ENCODE results near the gene KIF4A.

The KIF4A gene

DNA sequence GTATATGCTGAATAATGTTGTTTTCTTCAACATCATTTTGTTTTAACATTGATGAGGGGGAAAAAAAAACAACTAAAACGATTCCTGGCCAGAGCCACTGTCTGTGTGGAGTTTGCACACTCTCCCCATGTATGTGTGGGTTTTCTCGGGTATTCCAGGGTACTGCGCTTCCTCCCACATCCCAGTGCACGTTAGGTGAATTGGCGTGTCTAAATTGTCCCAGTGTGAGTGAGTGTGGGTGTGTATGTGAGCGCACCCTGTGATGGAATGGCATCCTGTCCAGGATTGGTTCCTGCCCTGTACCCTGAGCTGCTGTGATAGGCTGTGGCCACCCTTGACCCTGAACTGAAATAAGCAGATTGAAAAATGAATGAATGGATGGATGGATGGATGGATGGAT lies 152.3 kb downstream of the KIF4A start:
- no peak for DNase-seq

DNA sequence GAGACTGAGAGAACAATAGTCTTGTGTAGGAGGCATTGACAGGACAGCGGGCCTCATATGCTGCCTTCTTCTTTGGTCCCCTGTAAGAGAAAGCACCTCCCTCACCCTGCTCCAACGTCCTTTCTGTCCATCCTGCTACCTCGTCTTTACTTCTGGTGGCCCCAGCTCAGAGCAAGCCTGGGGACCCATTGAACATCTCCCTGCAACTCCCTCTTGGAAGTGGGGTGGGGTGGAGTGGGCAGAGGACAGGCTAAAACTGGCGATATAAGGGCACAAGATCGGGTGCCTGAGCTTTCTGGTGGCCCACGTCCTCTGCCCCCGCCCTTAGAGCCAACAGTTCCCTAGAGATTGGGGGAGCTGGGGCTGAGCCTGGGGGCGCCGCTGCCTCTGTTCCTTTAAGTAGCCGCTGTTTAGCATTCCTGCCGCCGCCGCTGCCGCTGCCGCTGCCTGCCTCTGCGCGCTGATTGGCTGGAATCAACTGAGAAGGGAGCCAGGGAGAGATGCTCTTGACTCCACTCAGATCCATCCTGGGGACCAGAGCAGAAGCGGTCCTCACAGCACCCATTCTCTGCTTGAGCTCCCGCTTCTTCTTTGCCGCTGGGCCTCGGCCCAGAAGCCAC lies 154.5 kb downstream of the KIF4A start, which contains the start of gene DLG3:
Gene DLG3 (plus strand): TSS at position 510 of the 620 bp plus-strand sequence. CDS start 367 bp downstream, outside the sequence.
- DNase-seq, result no peak

- no peak for DNase-seq
These were observed 155.2 kb downstream of the KIF4A start for GRCh38 chrX:70444946-70445656.

DNA sequence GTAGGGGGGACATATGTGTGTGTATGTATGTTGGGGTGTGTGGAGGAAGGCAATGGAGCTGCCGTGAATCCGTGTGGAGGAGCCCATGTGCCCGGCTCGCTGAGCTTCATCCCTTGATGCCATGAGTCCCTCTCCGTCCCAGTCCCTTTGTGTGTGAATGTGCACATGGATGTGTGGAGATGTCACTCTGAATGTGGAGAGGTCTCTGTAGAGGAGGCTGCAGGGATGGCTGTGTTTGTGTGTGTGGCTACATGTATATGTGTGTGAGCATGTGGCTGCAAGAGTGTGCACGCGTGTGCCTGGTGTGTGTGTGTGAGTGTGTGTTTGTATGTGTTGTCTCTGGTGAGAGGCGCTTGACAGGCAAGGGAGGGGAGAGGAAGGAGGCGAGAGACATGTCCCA lies 156.0 kb downstream of the KIF4A start:
- no peak for DNase-seq

DNA sequence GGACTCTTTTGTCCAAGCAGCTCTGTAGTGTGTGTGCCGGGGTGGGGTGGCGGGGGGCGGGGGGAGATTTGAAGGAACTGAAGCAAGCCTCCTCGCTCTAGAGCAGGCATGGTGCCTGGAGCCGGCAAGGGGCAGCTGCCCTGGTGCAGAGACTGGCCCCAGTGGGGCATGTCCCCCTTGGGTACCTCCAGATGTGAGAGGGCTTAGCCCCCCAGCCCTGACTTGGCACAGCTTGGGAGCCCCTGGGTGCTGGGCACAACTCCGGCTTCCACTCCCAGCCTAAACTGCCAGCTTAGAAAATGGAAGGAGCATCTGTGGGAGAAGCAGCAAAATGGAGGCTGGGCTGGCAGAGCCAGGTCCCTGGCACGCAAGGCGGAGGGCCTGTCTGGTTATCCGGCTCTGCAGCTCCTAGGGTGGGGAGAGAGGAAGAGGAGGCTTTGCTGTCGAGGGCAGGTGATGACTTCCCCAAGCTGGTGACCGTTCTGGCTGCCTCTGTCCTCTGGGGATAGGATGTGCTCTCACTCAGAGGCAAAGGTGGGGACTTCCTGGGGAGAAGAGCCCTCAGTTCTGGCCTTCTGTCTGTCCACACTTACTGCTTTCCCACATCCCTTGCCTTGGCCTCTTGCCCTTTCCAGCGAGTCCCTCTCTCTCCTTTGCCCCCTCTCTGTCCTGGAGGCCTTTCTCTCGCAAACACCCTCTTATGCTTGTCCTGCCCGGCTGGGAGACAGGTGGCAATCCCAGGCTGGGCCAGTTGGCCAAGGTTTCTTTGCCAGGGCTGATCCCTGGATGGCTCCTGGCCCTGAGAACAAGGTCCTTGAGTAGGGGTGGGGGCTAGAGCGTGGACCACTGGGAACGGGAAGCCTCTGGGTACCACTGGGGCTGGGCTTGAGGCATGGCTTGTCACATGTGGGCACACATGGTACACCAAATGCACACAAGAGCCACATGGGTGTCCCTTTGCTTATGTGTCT lies 156.8 kb downstream of the KIF4A start:
- DNase-seq, result no peak

GRCh38 chrX:70449457-70449966 lies 159.6 kb downstream of the KIF4A start:
- no peak for DNase-seq

GRCh38 chrX:70452143-70452733 lies 162.3 kb downstream of the KIF4A start:
- DNase-seq, result peak; percentile 42

DNA sequence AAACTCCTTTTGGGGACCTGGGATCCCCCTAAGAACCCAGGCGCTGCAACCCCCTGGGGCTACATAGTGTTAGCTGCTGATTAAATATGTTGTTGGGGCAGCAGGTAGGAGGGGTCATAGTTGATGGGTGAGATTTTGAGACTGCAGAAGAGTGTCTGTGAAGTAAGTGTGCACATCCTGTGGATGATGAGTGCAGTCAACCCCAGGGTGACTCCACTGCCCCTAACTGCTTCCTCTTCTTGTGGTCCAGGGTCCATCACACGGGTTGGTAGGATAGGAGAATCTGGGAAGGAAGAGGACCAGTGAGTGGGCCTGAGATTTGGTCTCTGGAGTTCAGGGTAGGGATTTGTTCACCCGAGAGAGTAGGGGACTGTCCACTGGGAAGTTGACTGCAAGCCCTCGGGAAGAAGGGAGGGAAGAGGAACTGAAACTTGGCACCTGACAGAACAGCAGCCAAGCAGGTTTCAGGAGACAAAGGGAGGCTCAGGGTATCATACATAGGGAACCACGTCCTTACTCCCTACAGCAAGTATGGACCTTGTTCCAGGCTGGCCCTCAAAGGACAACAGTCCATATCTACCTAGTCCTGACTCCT lies 163.2 kb downstream of the KIF4A start:
- no peak for DNase-seq

DNA sequence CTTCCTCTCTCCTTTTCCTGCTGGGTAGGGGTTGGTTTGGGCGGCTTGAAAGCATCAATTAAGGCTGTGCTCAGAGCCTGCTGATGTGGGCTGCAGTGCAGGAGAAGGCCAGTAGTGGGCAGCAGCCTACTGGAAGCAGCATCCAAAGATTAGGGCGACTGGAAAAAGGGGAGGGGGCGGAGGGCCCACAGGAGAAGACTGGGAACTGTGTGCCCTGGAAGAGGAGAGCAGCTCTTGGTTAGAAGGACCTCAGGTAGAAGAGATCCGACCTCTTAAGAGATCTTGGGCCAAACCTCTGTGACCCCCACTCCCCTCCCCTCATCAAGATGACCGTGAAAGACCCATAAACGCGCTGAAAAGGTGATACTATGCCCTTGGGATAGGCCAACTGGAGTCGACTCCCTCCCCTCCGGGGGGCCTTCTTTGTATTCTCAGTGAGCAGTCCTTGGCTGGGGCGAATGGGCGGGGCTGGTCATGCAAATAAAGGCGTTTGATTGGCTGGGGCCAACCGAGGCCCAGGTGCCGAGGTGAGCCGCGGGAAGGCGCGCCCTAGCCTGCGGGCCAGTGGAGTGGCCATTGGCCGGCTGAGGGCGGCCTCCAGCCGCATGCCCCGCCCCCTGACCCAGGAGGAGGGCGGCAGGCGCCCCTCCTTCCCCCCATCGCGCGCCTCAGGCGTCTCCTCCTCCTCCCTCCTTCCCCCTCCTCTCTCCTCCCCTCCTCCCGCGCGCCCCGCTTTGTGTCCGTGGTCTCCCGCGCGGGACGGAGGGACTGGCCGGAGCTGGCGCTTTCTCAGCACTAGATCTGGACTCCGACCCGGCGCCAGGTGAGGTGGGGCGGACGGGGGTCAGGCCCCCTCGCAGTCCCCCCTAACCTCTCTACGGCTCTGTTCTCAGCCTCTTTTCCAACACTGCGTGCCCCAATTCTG lies 164.8 kb downstream of the KIF4A start:
- peak; percentile 65 for DNase-seq

DNA sequence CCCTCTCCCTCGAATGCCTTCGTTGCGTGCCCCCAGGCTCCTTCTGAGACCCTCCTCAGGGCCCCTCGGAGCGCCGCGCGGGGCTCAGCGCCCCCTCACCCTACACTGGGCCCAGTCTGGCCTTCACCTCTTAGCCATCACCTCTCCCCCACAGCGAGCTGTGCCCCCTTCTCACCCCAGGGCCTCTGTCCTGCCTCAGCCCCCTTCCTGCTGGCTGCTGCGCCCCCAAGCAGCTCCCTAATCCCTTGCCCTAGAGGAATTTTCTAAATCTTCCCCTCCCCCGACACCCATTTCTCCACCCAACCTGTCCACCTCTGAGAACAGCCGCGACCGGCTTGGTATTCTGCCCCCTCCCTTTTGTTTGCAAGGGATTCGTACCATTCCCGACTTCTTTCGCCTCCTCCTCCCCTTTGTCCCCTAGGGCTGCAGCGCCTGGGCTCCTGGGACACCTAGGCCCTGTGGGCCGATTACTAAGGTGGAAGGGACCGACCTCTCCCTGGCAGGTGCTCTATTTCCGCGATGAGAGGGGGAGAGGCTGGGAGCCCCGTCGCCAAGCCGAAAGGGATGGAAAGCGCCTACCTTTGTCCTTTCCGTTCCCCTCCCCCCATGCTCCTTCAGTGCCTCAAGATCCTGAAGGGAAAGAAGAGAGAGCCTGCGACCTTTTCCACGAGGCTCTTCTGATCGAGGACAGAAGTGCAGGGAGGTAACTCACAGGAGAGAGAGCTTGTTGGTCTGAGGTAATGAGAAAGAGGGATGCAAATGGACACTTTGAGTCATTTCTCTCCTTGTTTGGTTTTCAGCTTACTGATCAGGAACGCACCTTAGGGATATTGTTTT lies 165.7 kb downstream of the KIF4A start:
- DNase-seq, result no peak

- DNase-seq, result no peak
These were observed 166.4 kb downstream of the KIF4A start for GRCh38 chrX:70456256-70456655.

DNA sequence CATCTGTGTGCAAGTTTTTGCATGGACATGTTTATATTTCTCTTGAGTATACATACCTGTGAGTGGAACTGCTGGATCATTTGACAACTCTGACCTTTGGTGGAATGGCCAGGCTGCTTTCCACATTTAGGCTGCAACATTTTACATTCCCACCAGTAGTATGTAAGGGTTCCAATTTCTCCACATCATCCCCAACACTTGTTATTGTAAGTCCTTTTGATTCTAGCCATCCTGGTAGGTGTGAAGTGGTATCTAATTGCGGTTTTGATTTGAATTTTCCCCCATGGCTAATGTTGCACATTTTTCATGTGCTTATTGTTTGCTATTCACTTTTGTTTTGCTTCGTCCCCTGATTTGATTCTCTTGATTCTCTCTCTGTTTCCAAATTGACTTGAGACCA lies 171.1 kb downstream of the KIF4A start:
- no peak for DNase-seq

- DNase-seq, result no peak
These were observed 174.1 kb downstream of the KIF4A start for GRCh38 chrX:70464051-70464450.

- DNase-seq, result no peak
These were observed 177.1 kb downstream of the KIF4A start for GRCh38 chrX:70466968-70467367.

DNA sequence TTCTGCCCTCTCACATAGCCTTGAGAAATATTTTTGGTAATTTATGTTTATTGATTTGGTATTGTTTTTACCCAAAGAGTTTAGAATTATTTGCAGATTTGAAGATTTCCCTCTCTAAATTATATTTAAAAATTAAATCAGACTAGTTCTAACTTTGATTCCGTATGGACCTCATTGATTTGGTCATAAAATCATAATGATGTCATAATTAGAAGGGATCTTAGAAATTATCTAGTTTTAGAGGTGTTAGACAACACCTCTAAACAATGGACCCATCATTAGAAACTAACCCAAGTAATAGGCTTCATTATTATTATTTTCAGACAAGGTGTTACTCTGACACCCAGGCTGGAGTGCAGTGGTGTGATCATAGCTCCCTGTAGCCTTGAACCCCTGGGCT lies 178.8 kb downstream of the KIF4A start:
- DNase-seq, result no peak
